CD4-positive, alpha-beta T cell treated with Interleukin-17A for 4 hours (primary cell): ENCODE measurements around the gene GPR32.
"Not testable (repeated sequence)": the region's sequence is repeated elsewhere in the genome, so short reads cannot be mapped to it uniquely, and the experiment has no call there.

Experiments
- DNase-seq: peaks from one replicate; pipeline ENCODE4 v3.0.0-alpha.2; 2020; ENCODE audit warnings: mixed read lengths

Gene GPR32

DNA sequence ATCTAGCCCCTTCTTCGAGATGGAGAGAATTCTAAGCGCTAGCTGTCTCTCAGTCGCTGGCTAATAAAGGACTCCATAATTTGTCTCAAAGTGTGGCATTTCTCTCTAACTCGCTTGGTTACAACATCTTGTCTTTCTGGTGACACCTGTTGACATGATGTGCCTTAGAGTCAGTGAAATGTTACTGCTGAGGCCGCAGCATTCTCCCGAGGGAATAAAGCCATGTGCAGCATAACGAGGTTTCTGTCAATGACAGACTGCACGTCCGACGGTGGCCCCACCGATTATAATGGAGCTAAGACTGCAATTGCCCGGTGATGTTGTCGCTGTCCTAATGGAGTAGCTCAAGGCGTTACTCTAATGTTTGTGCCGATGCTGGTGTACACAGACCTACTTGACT is 20.3 kb upstream of the GPR32 start:
- no peak for DNase-seq

GRCh38 chr19:50753879-50754278 is 16.4 kb upstream of the GPR32 start:
- no peak for DNase-seq

GRCh38 chr19:50756244-50756643 is 14.0 kb upstream of the GPR32 start:
- DNase-seq: not testable (repeated sequence)

- DNase-seq: not testable (repeated sequence)
Observed at GRCh38 chr19:50757624-50758023, 12.6 kb upstream of the GPR32 start.

- not testable (repeated sequence) for DNase-seq
Observed at GRCh38 chr19:50759076-50759475, 11.2 kb upstream of the GPR32 start.

GRCh38 chr19:50759886-50760285 is 10.4 kb upstream of the GPR32 start:
- no peak for DNase-seq

GRCh38 chr19:50761501-50761900 is 8.8 kb upstream of the GPR32 start:
- DNase-seq: not testable (repeated sequence)

DNA sequence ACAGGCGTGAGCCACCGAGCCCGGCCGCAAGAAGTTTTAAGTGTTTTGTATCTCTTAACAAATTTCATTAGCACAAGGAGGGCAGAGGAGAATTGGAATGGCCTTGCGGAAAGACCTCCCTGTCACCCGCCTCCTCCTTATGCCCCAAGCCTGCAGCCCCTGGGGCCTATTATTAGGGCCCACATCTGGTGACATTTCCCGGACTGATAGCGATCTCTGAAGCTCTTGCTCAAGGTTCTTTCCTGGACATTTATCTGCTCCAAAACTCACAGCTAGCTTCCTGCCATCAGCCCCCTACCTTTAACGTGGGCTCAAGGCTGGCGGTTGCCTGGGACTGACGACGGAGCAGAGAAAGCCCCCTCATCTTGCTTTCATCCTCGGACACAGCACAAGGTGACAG is 6.7 kb upstream of the GPR32 start:
- DNase-seq: not testable (repeated sequence)

GRCh38 chr19:50764409-50764808 is 5.9 kb upstream of the GPR32 start:
- DNase-seq: no peak

DNA sequence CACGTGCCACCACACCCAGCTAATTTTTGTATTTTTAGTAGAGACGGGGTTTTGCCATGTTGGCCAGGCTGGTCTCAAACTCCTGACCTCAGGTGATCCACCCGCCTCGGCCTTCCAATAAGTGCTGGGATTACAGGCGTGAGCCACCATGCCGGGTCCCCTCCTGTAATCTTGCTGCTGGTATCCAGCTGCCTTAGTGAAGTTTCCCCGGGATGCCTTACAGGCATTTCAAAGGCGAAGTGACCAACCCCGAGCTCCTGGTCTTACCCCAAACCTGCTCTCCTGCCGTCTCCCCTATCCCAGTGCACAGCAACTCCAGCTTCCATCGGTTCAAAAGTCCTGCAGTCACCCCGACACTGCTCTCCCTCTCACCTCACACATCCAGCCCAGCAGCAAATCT is 3.5 kb upstream of the GPR32 start:
- DNase-seq: not testable (repeated sequence)

DNA sequence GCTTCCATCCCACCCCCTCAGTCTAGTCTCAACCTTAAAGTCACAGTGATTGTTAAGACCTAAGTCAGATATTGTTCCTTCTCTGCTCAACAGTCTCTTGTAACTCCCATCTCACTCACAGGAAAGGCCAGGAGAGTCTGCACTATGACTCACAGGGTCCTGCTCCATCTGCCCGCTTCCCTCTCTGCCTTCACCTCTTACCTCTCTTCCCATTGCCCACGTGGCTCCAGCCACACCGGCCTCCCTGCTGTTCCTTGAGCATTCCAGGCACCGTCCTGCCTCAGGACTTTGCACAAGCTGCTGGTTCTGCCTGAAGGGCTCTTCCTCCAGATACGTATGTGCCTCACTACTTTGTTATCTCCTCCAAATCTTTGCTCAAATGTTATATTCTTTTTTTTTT is 3.0 kb upstream of the GPR32 start:
- not testable (repeated sequence) for DNase-seq

DNA sequence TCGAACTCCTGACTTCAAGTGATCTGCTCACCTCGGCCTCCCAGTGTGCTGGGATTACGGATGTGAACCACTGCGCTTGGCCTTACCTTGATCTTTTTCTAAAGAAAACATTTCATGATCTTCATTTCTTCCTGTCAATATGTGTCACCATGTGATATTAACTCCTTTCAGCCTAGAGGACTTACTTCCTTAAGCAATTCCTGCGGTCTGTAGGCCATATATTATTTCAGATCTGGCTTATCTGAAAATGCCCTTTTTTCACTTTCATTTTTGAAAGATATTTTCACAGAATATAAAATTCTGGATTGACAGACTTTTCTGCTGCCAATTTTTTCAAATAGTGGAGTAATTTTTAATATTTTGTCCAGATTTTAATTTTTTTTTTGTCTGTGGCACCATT is 2.0 kb upstream of the GPR32 start:
- no peak for DNase-seq

GRCh38 chr19:50770888-50771287 is 624 bp downstream of the GPR32 start:
- no peak for DNase-seq

- DNase-seq: no peak
Observed at GRCh38 chr19:50772476-50772875, 2.2 kb downstream of the GPR32 start.

- not testable (repeated sequence) for DNase-seq
Observed at GRCh38 chr19:50772912-50773311, 2.6 kb downstream of the GPR32 start.

DNA sequence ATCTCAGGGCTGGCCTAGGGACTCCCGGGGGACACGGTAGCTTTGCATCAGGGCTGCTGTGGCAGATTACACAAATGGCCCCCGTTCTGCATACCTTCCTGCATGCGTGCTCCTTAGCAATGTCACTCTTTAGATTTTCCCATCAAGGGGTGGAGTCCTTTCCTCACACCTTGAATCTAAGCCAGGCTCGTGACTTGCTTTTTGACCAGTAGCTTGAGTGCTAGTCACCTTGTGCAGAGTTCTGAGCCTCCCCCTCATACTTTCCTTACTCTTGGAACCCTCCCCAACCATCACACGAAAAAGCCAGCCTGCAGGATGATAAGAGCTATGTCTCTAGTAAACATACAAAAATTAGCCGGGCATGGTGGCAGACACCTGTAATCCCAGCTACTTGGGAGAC is 3.2 kb downstream of the GPR32 start:
- not testable (repeated sequence) for DNase-seq

GRCh38 chr19:50776131-50776530 is 5.9 kb downstream of the GPR32 start:
- no peak for DNase-seq

- DNase-seq: no peak
Observed at GRCh38 chr19:50777261-50777660, 7.0 kb downstream of the GPR32 start.

- DNase-seq: no peak
Observed at GRCh38 chr19:50777830-50778303, 7.6 kb downstream of the GPR32 start.

DNA sequence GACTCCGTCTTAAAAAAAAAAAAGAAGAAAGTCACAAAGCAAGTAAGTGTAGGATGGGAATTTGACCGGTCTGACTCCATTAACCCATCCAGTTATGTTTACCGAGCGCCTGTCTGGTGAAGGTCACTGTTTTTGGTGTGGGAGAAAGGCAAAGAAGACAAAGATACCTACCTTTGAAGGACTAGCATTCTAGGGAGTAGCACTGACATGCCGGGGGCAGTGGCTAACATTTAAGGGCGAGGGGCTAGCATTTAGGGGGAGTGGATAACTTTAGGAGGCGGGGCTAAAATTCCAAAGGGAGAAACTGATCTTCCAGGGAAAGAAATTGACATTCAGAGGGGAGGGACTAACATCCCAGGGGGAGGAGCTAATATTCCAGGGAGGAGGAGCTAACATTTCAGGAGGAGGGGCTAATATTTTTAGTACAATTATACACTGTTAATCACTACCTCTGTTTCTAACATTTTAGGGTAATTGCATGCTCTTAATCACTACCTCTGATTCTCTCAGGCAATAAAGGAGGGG is 8.7 kb downstream of the GPR32 start:
- no peak for DNase-seq

DNA sequence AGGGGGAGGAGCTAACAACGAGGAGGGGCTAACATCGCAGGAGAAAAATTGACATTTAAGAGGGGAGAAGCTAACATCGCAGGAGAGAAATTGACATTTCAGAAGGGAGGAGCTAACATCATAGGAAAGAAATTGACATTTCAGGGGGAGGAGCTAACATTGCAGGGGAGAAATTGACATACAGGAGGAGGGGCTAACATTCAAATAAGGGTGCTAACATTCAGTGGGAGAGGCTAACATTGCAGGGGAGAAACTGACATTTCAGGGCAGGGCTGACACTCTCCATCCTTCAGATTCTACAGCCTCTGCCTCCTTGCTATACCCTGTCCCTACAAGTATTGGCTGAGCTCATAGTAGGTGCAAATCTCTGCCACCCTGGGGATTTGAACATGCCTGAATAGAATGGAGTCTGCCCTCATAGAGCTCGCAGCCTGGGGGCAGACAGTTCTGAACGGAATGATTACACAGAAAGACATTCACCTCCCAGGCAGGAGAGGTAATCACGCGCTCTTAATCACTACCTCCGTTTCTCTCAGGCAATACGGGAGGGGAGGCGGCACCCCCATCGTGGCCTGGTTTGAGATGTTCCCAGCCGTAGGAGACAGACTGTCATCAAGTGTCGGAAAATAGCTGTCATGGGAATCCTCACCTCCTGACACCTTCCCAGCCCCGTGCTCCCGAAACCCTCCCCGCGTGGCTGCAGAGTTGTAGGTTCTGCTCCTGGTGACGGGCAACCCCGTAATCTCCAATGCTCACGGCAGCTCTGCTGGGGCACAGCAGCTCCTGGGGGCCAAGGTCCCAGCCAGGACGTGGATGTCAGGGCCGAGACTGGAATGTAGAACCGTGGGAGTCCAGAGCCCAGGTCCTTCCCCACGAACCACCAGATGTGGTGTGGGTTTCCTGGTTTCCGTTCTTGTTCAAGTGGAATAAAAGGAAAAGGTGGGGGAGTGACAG is 9.5 kb downstream of the GPR32 start:
- DNase-seq: no peak

DNA sequence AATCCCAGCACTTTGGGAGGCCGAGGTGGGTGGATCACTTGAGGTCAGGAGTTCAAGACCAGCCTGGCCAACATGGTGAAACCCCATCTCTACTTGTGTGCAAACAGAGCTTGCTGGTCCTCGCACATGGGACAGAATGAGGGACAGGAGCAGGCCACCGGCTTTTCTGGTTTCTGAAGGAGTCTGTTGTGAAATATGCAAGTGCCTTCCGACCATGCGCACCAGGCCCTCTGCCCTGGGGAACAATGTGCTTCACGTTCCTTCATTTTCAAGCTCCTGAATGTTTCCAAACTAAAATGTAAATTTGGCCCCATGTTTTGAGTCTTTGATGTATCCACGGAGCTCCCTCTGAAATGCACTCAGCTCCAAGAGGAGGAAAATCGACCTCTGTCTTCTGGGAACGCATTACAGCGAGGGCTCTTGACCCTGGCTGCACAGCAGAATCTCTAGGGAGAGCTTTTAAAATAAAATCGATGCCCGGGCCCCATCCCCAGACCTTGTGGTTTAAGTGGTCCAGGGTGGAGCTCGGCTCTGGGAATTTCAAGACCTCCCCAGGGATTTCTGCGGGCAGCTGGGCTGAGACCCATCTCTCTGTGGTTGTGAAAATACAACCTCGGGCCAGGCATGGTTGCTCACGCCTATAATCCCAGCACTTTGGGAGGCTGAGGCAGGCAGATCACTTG is 10.6 kb downstream of the GPR32 start:
- no peak for DNase-seq

- not testable (repeated sequence) for DNase-seq
Observed at GRCh38 chr19:50783848-50784152, 13.5 kb downstream of the GPR32 start.

GRCh38 chr19:50784710-50785109 is 14.4 kb downstream of the GPR32 start:
- DNase-seq: no peak
